Testis (tissue), 3 donors: ENCODE data around the gene EIF5AL1. TPM values are rescaled to one million over a fixed set of nuclear protein-coding genes. Genes with fewer than 3 reads are reported as not detected.

Experiments
- DNase-seq: peaks from one replicate; pipeline ENCODE4 v3.0.0-alpha.2; 2019
- H3K27ac ChIP-seq, 2 donors: fragments of 200-600 bp; sonication (generic); one replicate each; pipeline ENCODE4 v1.5.1; 2019
- H3K27me3 ChIP-seq: fragments of 200-600 bp; sonication (generic); one replicate; pipeline ENCODE4 v1.5.1; 2019
- H3K36me3 ChIP-seq: fragments of 200-600 bp; sonication (generic); one replicate; pipeline ENCODE4 v1.5.1; 2017; ENCODE audit warnings: low read depth; ENCODE audit errors: missing control alignments
- H3K4me1 ChIP-seq: fragments of 200-600 bp; sonication (generic); one replicate; pipeline ENCODE4 v1.5.1; 2019
- H3K4me3 ChIP-seq, 2 donors: fragments of 200-600 bp; sonication (generic); one replicate each; pipeline ENCODE4 v1.5.1; 2017 to 2019
- H3K9me3 ChIP-seq: fragments of 200-600 bp; sonication (generic); one replicate; pipeline ENCODE4 v1.5.1; 2017
- POLR2A ChIP-seq: fragments of 450-650 bp; IDR thresholded peaks from one replicate; pipeline ENCODE4 v1.6.1; 2017; ENCODE audit warnings: antibody characterized with exemption, mild to moderate bottlenecking, moderate library complexity
- WGBS, 2 donors: methylation state at CpG; one replicate each; pipeline ENCODE4 v1.1.5; 2018; 5-methylcytosine and 5-hydroxymethylcytosine counted together
- intact Hi-C: fragments of 100-400 bp; cut with DNase I; formaldehyde crosslinking; loops from one replicate; pipeline ENCODE4 v1.15.1; 2023; ENCODE audit warnings: low total_unique reads
- polyA plus RNA-seq: library from polyadenylated mRNA; stranded (reverse); fragments of 350-450 nt; fragmentation: Illumina TruSeq; extraction: RNeasy Lipid Tissue Mini Kit (QIAGEN cat#74804); gene quantifications from one replicate; pipeline ENCODE4 v1.2.3, GENCODE V29; 2014; ENCODE audit warnings: low read depth, low replicate concordance; ENCODE audit not compliant: insufficient read depth
- small RNA-seq, 2 donors: library from RNA; depleted of rRNA; stranded (forward); fragments of <200 nt; gene quantifications; one replicate each; pipeline ENCODE3, GENCODE V24; 2016
- total RNA-seq, 2 donors: library from RNA; depleted of rRNA; stranded (reverse); fragments of >200 nt; gene quantifications; one replicate each; pipeline ENCODE4 v1.2.3, GENCODE V29; 2016
- TF ChIP-seq, protein P1 (sequence below), 3 experiments: fragments of 450-650 bp in 2 of 3; fragments of 200-600 bp in 1 of 3; sonication (generic) in 1 of 3; IDR thresholded peaks; one replicate each; pipeline ENCODE4 v1.5.1; 2016 to 2019; ENCODE audit warnings: antibody characterized with exemption in 3 of 3, mild to moderate bottlenecking in 2 of 3, moderate library complexity in 1 of 3

The EIF5AL1 gene
- total and polyA plus RNA-seq, 3 donors from 2014 or later, result 5.7 to 24.4 (median 6.8) TPM

DNA sequence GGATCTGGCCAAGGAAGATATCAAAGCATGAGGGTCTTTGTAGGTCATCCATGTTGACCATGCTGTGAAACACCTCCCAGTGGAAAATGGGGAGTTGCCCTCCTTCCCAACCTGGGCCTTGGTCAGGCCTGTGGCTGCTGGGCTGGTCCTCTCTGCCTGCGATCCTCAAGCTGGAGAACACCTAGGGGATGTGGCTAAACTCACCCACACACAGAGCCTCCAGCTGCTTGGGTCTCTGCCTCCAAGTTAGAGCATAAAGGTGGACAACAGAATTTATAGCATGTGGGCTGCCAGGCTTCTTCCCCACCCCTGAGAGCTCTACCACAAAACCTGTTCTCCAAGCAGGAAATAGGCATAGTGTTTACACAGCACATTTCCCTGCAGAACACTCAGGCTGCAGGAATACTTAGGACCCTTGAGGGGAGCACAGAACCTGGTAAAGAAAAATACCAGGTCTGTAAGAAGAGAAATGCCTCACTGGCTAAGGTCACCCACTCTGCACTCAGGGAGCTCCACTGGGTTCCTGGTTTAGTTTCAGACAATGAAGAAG is 47.9 kb downstream of the EIF5AL1 start, which contains the start of gene SFTPA2:
TSS of gene SFTPA2 (minus strand) at position 248 of the 550 bp plus-strand sequence. CDS start 924 bp downstream, outside the sequence.
- no peak within 1 kb of the TSS for H3K27ac ChIP-seq
- intact Hi-C loops, result no loop called here
- no peaks in the 10 kb centered on the region for H3K4me1 ChIP-seq
- no peaks in the 10 kb centered on the region for H3K27me3 ChIP-seq
- no peak for TF ChIP-seq POLR2A
- TF ChIP-seq, protein P1, sequence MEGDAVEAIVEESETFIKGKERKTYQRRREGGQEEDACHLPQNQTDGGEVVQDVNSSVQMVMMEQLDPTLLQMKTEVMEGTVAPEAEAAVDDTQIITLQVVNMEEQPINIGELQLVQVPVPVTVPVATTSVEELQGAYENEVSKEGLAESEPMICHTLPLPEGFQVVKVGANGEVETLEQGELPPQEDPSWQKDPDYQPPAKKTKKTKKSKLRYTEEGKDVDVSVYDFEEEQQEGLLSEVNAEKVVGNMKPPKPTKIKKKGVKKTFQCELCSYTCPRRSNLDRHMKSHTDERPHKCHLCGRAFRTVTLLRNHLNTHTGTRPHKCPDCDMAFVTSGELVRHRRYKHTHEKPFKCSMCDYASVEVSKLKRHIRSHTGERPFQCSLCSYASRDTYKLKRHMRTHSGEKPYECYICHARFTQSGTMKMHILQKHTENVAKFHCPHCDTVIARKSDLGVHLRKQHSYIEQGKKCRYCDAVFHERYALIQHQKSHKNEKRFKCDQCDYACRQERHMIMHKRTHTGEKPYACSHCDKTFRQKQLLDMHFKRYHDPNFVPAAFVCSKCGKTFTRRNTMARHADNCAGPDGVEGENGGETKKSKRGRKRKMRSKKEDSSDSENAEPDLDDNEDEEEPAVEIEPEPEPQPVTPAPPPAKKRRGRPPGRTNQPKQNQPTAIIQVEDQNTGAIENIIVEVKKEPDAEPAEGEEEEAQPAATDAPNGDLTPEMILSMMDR (IDR thresholded peaks at IDR 0.05), result no peak
- H3K36me3 ChIP-seq, result no peaks in the 10 kb centered on the region
- WGBS, 2 donors, result 92 to 100% methylated on average over 1 of the region's 1 CpG
- no peak within 1 kb of the TSS for H3K4me3 ChIP-seq
- no peaks in the 10 kb centered on the region for H3K9me3 ChIP-seq
- DNase-seq, result no peak

DNA sequence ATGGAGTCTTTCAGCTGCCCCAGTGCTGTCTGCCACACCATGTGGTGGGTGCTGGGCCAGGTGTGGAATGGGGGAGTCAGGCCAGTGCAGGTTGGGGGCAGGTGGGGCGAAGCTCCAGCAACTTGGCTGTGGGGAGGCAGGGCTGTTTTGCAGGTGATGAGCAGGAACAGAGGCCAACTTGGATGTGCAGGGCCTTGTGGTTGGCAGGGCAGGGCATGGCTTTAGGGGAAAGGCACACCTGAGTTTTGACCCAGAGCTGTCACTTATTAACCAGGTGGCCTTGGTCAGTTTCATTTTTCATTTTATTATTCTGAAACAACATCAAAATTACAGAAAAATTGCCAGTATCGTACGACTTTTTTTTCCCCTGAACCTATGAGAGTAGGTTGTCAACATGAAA is 48.9 kb downstream of the EIF5AL1 start:
- intact Hi-C loops, result no loop called here
- WGBS, 2 donors, result 74 to 91% methylated on average over 2 to 3 of the region's 3 CpGs
- Histone ChIP-seq H3K9me3 (no peaks in the 10 kb centered on the region), H3K27me3 (no peaks in the 10 kb centered on the region), H3K4me3 (no peak overlapping the region), H3K4me1 (no peaks in the 10 kb centered on the region), H3K36me3 (no peaks in the 10 kb centered on the region), H3K27ac (no peak overlapping the region)
- no peak for DNase-seq
- TF ChIP-seq, protein P1 (IDR thresholded peaks at IDR 0.05), result no peak
- TF ChIP-seq POLR2A, result no peak

GRCh38 chr10:79562135-79562756 is 49.9 kb downstream of the EIF5AL1 start:
- H3K4me1 ChIP-seq, result no peaks in the 10 kb centered on the region
- peak; percentile 83 for DNase-seq
- H3K4me3 ChIP-seq, result peak overlapping the region in 1 of 2 donors; percentile 41
- 11 to 16% methylated on average over 17 of the region's 17 CpGs for WGBS, 2 donors
- TF ChIP-seq, protein P1 (IDR thresholded peaks at IDR 0.05), result peak; percentile 58 to 80 (median 78)
- no peak for TF ChIP-seq POLR2A
- no peaks in the 10 kb centered on the region for H3K36me3 ChIP-seq
- H3K27ac ChIP-seq, result no peak overlapping the region
- no peaks in the 10 kb centered on the region for H3K9me3 ChIP-seq
- intact Hi-C loops, result no loop called here
- no peaks in the 10 kb centered on the region for H3K27me3 ChIP-seq

- TF ChIP-seq, protein P1 (IDR thresholded peaks at IDR 0.05), result no peak
- no peak for TF ChIP-seq POLR2A
- H3K27me3 ChIP-seq, result no peaks in the 10 kb centered on the region
- DNase-seq, result no peak
- intact Hi-C loops, result no loop called here
- no peaks in the 10 kb centered on the region for H3K9me3 ChIP-seq
- H3K4me3 ChIP-seq, result no peak overlapping the region
- H3K27ac ChIP-seq, result no peak overlapping the region
- H3K4me1 ChIP-seq, result no peaks in the 10 kb centered on the region
- 64 to 71% methylated on average over 4 of the region's 4 CpGs for WGBS, 2 donors
- no peaks in the 10 kb centered on the region for H3K36me3 ChIP-seq
These were observed 51.1 kb downstream of the EIF5AL1 start for GRCh38 chr10:79563426-79563825.

Small RNAs within 50 kb of the gene (small RNA-seq; reads per million reads assigned to genes)
- gene BX248123.2, result 0 reads per million in 2 donors
- gene RPS12P18, result 0 reads per million in 2 donors

Other genes with a start within 250 kb of the EIF5AL1 start
- 100 to 1,000 TPM in 1 of 2 donors, 10 to 100 TPM in 1; 82.1 to 106 TPM for gene PPIF, start 165.1 kb upstream of the EIF5AL1 start, total RNA-seq
- 80.1 TPM for gene PPIF, start 165.1 kb upstream of the EIF5AL1 start, polyA plus RNA-seq
- gene ZCCHC24, start 66.9 kb upstream of the EIF5AL1 start, total RNA-seq, result 10 to 100 TPM; 31.3 to 38.6 TPM
- 27.7 TPM for gene ZCCHC24, start 66.9 kb upstream of the EIF5AL1 start, polyA plus RNA-seq
- gene SFTPA2, start 47.9 kb downstream of the EIF5AL1 start, total RNA-seq, result under 1 TPM in 1 of 2 donors, not detected in 1; 0.31 TPM
- not detected for gene SFTPA2, start 47.9 kb downstream of the EIF5AL1 start, polyA plus RNA-seq
- not detected for gene SFTPA1, start 98.4 kb downstream of the EIF5AL1 start, total RNA-seq
- gene SFTPA1, start 98.4 kb downstream of the EIF5AL1 start, polyA plus RNA-seq, result not detected
- 10 to 100 TPM in 1 of 2 donors, 1 to 10 TPM in 1; 4.8 to 11.0 TPM for gene NUTM2B, start 190.7 kb downstream of the EIF5AL1 start, total RNA-seq
- gene NUTM2B, start 190.7 kb downstream of the EIF5AL1 start, polyA plus RNA-seq, result 5.6 TPM